NCI-H510A treated with DMSO at 0.1 percent for 48 hours (cell line): ENCODE measurements around the gene OSBP2.
"Not testable (repeated sequence)": the region's sequence is repeated elsewhere in the genome, so short reads cannot be mapped to it uniquely, and the experiment has no call there.

ENCODE experiments used
- DNase-seq: peaks from one replicate; lab custom pipeline; 2025; lab: John Stamatoyannopoulos, UW

The OSBP2 gene

GRCh38 chr22:30718491-30718890, 23.8 kb downstream of the OSBP2 start:
- DNase-seq: no peak

GRCh38 chr22:30718938-30719337, 24.3 kb downstream of the OSBP2 start:
- DNase-seq: no peak

- DNase-seq: no peak
Observed at GRCh38 chr22:30720263-30720837, 25.7 kb downstream of the OSBP2 start.

- no peak for DNase-seq
Observed at GRCh38 chr22:30721741-30722140, 27.1 kb downstream of the OSBP2 start.

GRCh38 chr22:30728826-30729225, 34.2 kb downstream of the OSBP2 start:
- no peak for DNase-seq

GRCh38 chr22:30731658-30732057, 37.0 kb downstream of the OSBP2 start:
- no peak for DNase-seq

GRCh38 chr22:30732426-30732825, 37.8 kb downstream of the OSBP2 start:
- no peak for DNase-seq

- DNase-seq: no peak
Observed at GRCh38 chr22:30733181-30733631, 38.5 kb downstream of the OSBP2 start.

- not testable (repeated sequence) for DNase-seq
Observed at GRCh38 chr22:30740007-30740406, 45.3 kb downstream of the OSBP2 start.

GRCh38 chr22:30740511-30740910, 45.8 kb downstream of the OSBP2 start:
- not testable (repeated sequence) for DNase-seq

- no peak for DNase-seq
Observed at GRCh38 chr22:30742291-30743256, 47.9 kb downstream of the OSBP2 start.

GRCh38 chr22:30743257-30744020, 48.8 kb downstream of the OSBP2 start:
- no peak for DNase-seq

GRCh38 chr22:30744224-30744623, 49.5 kb downstream of the OSBP2 start:
- DNase-seq: no peak

GRCh38 chr22:30747493-30747892, 52.8 kb downstream of the OSBP2 start:
- no peak for DNase-seq

GRCh38 chr22:30749272-30749671, 54.6 kb downstream of the OSBP2 start:
- no peak for DNase-seq

GRCh38 chr22:30749849-30750248, 55.2 kb downstream of the OSBP2 start:
- DNase-seq: no peak

- no peak for DNase-seq
Observed at GRCh38 chr22:30751529-30751928, 56.9 kb downstream of the OSBP2 start.

- DNase-seq: no peak
Observed at GRCh38 chr22:30752771-30753170, 58.1 kb downstream of the OSBP2 start.

GRCh38 chr22:30753701-30754100, 59.0 kb downstream of the OSBP2 start:
- DNase-seq: no peak

- DNase-seq: no peak
Observed at GRCh38 chr22:30754521-30754920, 59.8 kb downstream of the OSBP2 start.

GRCh38 chr22:30754971-30755758, 60.5 kb downstream of the OSBP2 start:
- DNase-seq: peak; percentile 33

- DNase-seq: no peak
Observed at GRCh38 chr22:30755759-30756124, 61.1 kb downstream of the OSBP2 start.
